ENCODE results near the gene HSPB1.
"Not testable (repeated sequence)": the region's sequence is repeated elsewhere in the genome, so short reads cannot be mapped to it uniquely, and the experiment has no call there.

The HSPB1 gene

GRCh38 chr7:76302347-76303201, at the start of gene HSPB1:
HSPB1 (plus strand) TSS chr7:76302673; CDS start chr7:76302713, 40 bp downstream.
- DNase-seq: peak; percentile 97

DNA sequence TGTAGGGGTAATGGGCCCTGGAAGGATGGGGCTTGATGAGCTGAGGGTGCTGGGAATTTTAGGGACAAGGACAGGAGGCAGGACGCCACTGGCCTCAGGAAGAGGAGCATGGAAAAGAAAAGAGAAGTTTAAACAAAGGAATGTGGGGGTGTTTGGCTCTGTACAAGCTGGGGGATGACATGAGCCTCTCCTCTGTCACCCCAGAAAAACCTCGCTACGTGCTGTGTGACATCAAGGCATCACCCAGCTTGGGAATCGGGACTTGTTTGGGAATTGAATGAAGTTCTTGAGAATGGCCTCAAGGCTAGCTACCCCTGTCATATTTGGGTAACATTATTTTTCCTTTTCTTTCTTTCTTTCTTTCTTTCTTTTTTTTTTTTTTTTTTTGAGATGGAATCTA, 47.7 kb upstream of the HSPB1 start:
- no peak for DNase-seq

DNA sequence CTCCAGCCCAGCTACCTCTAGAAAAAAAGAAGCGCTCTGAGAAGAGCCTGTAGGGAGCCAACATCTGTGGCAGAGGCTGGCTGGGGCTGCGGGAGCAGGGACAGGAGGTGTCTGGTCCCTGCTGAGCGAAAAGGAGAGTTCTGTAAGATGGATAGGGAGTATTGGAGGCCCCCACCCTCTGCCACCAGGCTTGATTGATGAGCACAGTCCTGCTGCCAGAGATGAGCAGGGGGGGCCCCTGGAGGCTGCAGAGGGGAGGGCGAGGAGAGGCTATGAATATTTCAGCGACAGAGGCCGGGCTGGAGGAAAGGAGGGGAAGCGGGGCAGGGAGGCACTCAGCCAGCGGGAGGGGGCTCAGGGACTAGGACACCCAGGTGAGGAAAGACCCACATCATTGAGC, 44.5 kb upstream of the HSPB1 start:
- no peak for DNase-seq

DNA sequence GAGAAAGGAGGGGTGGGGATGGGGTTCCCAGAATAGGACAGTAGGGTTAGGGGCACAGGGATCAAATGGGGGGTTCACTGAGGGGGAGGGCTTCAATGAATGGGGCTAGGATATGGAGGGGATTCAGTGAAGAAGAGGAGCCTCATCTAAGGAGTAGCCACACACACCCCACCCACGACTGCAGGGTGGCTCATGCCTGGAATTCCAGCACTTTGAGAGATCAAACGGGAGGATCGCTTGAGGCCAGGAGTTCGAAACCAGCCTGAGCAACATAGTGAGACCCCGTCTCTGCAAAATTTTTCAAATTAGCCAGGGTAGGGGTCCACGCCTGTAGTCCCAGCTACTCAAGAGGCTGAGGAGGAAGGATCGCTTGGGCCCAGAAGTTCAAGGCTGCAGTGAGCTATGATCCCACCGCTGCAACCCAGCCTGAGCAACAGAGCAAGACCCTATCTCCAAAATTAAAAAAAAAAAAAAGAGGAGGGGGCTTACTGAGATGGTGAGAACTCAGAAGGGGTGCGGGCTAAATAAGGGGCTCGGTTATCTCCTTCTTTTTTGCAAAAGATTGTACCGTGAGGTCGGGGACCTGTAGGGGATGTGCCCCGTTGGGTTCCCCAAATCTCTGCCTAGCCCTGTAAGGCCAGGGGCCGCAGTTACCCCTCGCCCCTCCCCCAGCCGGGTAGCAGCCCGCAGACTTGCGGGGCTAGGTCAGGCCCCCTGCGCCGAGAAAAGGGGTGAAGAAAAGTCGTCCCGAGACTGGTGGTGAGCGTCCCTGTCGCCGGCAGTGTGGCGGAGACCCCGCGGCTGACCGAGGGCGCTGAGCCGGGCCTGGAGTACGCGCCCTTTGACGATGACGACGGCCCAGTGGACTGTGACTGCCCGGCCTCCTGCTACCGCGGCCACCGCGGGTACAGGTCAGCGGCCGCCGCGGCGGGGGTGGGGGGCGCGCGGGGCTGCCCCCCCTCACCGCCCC, 43.1 kb upstream of the HSPB1 start:
- DNase-seq: no peak

GRCh38 chr7:76260171-76260703, 42.2 kb upstream of the HSPB1 start:
- no peak for DNase-seq

DNA sequence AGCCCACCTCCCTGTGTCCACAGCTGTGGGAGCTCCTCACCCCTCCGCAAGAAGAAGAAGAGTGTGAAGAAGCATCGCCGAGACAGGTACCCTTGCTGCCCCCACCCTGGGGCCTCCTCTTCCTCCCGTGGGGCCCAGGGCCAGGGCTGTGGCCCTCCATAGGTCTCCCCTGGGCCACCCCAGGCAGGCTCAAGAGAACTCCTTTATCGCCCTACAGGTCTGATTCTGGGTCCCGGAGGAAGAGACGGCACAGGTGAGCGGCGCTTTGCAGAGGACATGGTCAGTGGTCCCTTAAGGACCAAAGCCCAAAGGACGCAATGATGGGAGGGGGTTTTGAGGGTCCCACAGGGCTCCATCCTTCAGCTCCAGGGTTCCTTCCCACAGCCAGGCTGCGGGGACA, 41.1 kb upstream of the HSPB1 start:
- DNase-seq: no peak

DNA sequence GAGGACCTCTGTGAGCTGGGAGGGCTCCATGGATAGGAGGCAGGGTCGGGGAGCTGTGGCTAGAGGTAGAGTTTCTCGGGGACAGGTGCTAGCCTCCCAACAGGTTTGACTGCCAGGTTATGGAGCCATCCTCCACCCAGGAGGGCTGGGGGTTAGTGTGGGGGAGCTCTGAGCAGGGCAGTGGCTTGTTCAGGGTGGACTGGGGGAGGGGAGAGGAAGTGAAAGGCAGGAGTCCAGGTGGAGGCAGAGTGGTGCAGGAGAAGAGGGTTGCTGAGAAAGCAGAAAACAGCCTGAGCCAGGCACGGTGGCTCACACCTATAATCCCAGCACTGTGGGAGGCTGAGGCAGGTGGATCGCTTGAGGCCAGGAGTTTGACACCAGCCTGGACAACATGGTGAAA, 40.5 kb upstream of the HSPB1 start:
- DNase-seq: no peak

DNA sequence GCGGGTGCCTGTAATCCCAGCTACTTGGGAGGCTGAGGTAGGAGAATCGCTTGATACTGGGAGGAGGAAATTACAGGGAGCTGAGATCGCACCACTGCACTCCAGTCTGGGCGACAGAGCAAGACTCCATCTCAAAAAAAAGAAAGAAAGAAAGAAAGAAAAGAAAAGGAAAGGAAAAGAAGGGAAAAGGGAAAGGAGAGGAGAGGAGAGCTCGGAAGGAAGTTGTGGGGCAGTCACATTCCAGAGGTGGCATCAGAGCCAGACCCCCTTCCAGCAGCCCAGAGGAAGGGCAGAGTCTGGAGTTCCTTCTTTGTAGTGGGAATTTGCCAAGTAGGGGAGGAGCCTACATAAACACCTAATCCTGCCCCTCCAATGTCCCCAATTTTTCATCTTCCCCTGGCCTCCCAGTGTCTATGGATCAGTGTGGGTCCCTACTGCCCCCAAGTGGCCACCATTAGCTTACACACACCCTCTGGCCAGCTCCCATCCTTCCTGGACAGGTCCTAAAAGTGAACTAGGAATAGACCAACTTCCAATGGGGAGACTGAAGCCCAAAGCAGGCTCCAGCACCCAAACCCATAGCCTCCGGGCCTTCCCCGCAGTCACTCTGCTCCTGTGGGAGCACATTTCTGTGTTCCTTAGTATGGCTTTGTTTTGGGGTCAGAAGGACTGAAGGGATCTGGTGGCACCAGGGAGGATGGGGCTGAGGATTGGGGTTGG, 39.6 kb upstream of the HSPB1 start:
- DNase-seq: peak; percentile 25

DNA sequence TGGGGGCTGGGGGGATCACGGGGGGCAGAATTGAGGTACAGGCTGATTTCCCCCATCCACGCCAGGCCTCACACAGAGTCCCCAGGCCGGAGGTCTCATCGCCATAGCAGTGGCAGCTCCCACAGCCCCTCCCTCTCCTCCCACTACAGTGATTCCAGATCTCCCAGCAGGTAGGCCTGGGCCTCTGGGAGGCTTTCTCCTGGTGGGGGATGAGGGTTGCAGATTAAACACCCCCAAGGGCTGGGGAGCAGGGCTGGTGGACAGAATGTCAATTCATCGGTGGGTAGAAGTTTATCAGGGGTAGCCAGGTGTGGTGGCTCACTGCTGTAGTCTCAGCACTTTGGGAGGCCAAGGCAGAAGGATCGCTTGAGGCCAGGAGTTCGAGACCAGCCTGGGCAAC, 37.2 kb upstream of the HSPB1 start:
- no peak for DNase-seq

GRCh38 chr7:76267107-76267893, 35.2 kb upstream of the HSPB1 start:
- DNase-seq: no peak

DNA sequence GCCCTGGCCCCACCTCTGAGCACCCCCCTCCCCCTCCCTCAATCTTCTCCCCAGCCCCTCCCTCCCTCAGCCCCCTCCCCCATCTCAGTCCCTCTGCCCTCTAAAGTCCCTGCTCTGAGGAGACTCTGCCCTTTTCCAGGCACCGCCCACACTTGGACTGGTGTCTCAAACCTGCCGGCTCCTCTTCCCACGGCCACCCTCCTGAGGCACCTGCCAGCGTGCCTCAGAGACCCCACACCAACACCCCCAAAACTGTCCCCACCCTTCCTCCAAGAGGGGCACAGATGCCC, 34.6 kb upstream of the HSPB1 start:
- no peak for DNase-seq

DNA sequence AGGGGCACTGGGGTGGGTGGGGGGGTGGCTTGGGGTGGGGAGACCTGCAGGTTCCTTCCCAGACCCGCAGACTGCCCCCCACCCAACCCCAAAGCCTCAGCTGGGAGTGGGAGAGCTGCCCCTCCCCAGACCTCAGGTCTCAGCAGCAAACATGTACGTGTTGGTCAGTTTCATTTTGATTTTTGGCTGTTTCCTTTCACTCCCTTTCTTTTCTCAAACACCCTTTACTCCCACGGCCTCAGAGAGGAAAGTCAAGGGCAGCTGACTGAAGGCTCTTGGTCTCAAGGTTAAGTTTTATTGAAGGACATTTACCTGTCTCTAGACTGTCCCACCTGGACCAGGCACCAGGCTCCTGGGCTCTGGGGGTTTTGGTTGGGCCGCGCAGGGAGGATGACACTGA, 34.1 kb upstream of the HSPB1 start:
- DNase-seq: no peak

- DNase-seq: no peak
Measured at GRCh38 chr7:76269895-76270294, 32.6 kb upstream of the HSPB1 start.

DNA sequence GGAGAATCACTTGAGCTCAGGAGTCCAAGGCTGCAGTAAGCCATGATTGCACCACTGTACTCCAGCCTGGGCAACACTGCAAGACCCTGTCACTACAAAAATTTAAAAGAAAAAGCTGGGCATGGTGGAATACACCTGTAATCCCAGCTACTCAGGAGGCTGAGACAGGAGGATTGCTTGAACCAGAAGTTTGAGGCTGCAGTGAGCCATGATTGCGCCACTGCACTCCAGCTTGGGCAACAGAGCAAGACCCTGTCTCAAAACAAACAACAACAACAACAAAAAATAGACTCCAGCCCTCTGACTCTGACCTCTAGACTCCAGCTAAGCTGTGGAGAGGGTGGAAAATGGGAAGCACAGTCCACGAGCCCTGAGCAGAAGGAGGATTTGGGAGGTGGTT, 31.1 kb upstream of the HSPB1 start:
- not testable (repeated sequence) for DNase-seq

GRCh38 chr7:76272142-76272541, 30.3 kb upstream of the HSPB1 start:
- DNase-seq: no peak

GRCh38 chr7:76272851-76273497, 29.5 kb upstream of the HSPB1 start:
- DNase-seq: peak; percentile 42

- no peak for DNase-seq
Measured at GRCh38 chr7:76273503-76273902, 29.0 kb upstream of the HSPB1 start.

DNA sequence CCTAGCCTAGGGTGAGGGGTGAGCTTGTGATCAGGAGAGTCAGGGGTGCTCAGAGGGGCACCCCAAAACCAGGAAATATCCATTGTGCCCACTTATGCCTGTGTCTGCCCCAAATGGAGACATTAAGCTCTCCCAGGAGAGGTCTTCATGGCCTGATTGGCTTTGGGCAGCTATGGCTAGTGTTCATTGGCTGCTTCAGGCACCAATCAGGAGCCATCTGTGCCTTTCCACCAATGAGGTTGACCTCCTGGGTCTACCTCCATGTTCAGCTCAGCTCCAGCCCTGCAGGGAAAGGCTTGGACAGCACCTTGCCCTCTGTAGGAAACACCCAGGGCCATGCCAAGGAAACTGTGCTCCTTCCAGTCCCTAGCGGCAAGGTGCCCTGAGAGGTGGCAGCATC, 23.9 kb upstream of the HSPB1 start:
- DNase-seq: no peak

GRCh38 chr7:76280408-76280807, 22.1 kb upstream of the HSPB1 start:
- DNase-seq: peak; percentile 33

DNA sequence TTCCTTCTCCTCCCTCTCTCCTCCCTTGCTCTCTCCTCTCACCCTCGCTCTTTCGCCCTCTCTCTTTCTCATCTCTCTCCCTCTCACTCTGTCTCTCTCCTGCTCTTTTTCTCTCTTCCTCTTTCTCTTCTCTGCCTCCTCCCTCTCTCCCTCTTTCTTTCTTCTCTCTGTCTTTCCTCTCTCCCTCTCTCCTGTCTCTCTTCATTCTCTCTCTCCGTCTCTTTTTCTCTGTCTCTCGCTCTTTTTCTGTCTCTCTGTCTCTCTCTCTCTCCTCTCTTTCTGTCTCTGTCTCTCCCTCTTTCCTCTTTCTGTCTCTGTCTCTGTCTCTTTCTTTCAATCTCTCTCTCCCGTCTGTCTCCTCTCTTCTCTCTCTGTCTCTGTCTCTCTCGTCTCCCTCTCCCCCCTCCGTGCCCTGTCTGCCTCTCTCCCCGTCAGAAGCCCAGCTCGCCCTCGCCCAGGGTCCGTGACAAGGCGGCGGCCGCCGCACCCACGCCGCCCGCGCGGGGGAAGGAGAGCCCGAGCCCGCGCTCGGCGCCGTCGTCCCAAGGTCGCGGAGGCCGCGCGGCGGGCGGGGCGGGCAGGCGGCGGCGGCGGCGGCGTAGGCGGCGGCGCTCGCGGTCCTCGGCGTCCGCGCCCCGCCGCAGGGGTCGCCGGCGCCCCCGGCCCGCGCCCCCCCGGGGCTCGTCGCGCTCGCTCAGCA, 21.3 kb upstream of the HSPB1 start:
- no peak for DNase-seq

DNA sequence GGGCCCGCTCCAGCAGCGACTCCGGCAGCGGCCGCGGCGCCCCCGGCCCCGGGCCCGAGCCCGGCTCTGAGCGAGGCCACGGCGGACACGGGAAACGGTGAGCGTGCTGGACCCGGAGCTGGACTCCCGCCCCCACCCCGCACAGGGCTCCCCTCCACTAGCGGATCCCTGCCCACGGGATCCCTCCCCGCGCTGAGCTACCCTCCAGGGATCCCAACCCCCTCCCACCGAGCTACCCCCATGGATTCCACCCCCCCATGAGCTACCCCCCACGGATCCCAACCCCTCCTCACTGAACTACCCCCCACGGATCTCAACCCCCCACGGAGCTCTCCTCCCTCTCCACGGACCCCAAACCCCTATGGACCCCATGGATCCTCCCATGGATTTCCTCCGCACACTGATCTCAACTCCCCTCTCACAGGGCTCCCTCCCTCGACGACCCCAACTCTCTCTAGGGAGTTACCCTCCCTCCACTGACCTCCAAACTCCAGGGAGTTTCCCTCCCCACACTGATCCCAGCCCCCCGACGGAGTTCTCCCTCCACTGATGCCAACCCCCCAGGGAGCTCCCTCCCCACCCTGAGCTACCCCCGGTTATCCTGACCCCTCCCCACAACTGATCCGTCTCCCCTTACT, 20.6 kb upstream of the HSPB1 start:
- no peak for DNase-seq
